Astrocyte (in vitro differentiated cells and primary cell): ENCODE data around the gene AQP12B.
"Not testable (repeated sequence)": the region's sequence is repeated elsewhere in the genome, so short reads cannot be mapped to it uniquely, and the experiment has no call there.

Experiments used
- EZH2 ChIP-seq: IDR thresholded peaks from 2 replicates; pipeline ENCODE4 v1.6.1; 2012; ENCODE audit warnings: mild to moderate bottlenecking, low read length, inconsistent platforms; ENCODE audit not compliant: insufficient read depth
- TF ChIP-seq, protein P1 (sequence below): IDR thresholded peaks from 2 replicates; pipeline ENCODE4 v1.5.1; 2011; ENCODE audit warnings: low read depth, mild to moderate bottlenecking, inconsistent platforms, low read length, moderate library complexity; ENCODE audit not compliant: insufficient read depth

DNA sequence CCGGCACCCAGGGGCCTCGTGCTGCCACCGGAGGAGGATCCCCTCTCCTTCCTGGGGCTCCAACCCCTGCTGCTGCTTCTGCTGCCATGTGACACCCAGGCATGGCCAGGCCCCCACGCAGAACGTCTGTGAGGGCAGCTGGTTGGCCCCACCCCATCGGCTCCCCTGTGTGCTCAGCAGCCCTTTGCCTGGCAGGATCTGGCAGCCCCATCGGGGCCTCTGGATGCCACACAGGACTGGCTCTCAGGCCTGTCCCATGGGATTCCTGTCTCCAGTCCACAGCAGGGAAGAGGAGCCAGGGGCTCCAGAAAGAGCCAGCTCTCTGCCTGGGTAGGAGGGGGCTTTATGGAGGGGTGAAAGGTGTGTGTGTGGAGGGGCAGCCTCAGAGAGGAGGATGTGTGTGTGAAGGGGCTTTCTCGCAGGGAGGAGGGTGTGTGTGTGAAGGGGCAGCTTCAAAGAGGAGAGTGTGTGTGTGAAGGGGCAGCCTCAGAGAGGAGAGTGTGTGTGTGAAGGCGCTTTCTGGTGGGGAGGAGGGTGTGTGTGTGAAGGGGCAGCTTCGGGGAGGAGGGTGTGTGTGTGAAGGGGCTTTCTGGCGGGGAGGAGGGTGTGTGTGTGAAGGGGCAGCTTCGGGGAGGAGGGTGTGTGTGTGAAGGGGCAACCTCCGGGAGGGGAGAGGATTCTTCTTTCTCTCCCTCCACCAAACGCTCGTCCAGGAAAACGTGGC, 8.1 kb downstream of the AQP12B start:
- TF ChIP-seq, protein P1, sequence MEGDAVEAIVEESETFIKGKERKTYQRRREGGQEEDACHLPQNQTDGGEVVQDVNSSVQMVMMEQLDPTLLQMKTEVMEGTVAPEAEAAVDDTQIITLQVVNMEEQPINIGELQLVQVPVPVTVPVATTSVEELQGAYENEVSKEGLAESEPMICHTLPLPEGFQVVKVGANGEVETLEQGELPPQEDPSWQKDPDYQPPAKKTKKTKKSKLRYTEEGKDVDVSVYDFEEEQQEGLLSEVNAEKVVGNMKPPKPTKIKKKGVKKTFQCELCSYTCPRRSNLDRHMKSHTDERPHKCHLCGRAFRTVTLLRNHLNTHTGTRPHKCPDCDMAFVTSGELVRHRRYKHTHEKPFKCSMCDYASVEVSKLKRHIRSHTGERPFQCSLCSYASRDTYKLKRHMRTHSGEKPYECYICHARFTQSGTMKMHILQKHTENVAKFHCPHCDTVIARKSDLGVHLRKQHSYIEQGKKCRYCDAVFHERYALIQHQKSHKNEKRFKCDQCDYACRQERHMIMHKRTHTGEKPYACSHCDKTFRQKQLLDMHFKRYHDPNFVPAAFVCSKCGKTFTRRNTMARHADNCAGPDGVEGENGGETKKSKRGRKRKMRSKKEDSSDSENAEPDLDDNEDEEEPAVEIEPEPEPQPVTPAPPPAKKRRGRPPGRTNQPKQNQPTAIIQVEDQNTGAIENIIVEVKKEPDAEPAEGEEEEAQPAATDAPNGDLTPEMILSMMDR, result not testable (repeated sequence)
- TF ChIP-seq EZH2, result not testable (repeated sequence)
